ENCODE results near the gene TRPM4. TPM values are rescaled to one million over a fixed set of nuclear protein-coding genes. Genes with fewer than 3 reads are reported as not detected.
"Not testable (repeated sequence)": the region's sequence is repeated elsewhere in the genome, so short reads cannot be mapped to it uniquely, and the experiment has no call there.

Gene TRPM4
- total RNA-seq, 2 experiments from 2014 or later, result 0.22 to 0.62 TPM

- intact Hi-C loops (cut with micrococcal nuclease), result no loop called here
- Mint-ChIP-seq H3K27me3 (ENCODE audit: low read depth) (peaks cover 5% of the 10 kb centered on the region), H3K4me1 (ENCODE audit: low read depth) (no peaks in the 10 kb centered on the region), H3K9me3 (peaks cover 7% of the 10 kb centered on the region), H3K27ac (no peak overlapping the region), H3K4me3 (no peak overlapping the region), H3K36me3 (ENCODE audit: low read depth) (no peaks in the 10 kb centered on the region)
- CTCF ChIA-PET, result no interaction called here
- no peak for DNase-seq
Measured at GRCh38 chr19:49182848-49183375, 25.3 kb downstream of the TRPM4 start.

GRCh38 chr19:49186108-49186507 is 28.5 kb downstream of the TRPM4 start:
- no peak for DNase-seq
- CTCF ChIA-PET, result interaction anchor here (3.0 kb wide), 1 partner anchor 13 kb away, joined by 18 read pairs; no protein-coding TSS in a partner anchor
- intact Hi-C loops (cut with micrococcal nuclease), result no loop called here
- Mint-ChIP-seq H3K27me3 (ENCODE audit: low read depth) (peaks cover 5% of the 10 kb centered on the region), H3K4me3 (no peak overlapping the region), H3K27ac (no peak overlapping the region), H3K36me3 (ENCODE audit: low read depth) (no peaks in the 10 kb centered on the region), H3K4me1 (ENCODE audit: low read depth) (peaks cover 9% of the 10 kb centered on the region), H3K9me3 (peaks cover 7% of the 10 kb centered on the region)

- DNase-seq, result no peak
- CTCF ChIA-PET, result interaction anchor here (0.8 kb wide), 1 partner anchor 189 kb away, joined by 3 read pairs; no protein-coding TSS in a partner anchor
- intact Hi-C loops (cut with micrococcal nuclease), result no loop called here
- Mint-ChIP-seq H3K9me3 (peaks cover 7% of the 10 kb centered on the region), H3K4me1 (ENCODE audit: low read depth) (peaks cover 9% of the 10 kb centered on the region), H3K4me3 (no peak overlapping the region), H3K27me3 (ENCODE audit: low read depth) (peaks cover 5% of the 10 kb centered on the region), H3K36me3 (ENCODE audit: low read depth) (no peaks in the 10 kb centered on the region), H3K27ac (no peak overlapping the region)
Measured at GRCh38 chr19:49188626-49189200, 31.1 kb downstream of the TRPM4 start.

- Mint-ChIP-seq H3K4me3 (no peak overlapping the region), H3K27me3 (ENCODE audit: low read depth) (peaks cover 5% of the 10 kb centered on the region), H3K36me3 (ENCODE audit: low read depth) (no peaks in the 10 kb centered on the region), H3K27ac (no peak overlapping the region), H3K4me1 (ENCODE audit: low read depth) (peaks cover 9% of the 10 kb centered on the region), H3K9me3 (peaks cover 3% of the 10 kb centered on the region)
- intact Hi-C loops (cut with micrococcal nuclease), result no loop called here
- CTCF ChIA-PET, result interaction anchor here (0.8 kb wide), 1 partner anchor 189 kb away, joined by 3 read pairs; no protein-coding TSS in a partner anchor
- no peak for DNase-seq
Measured at GRCh38 chr19:49189259-49189658, 31.7 kb downstream of the TRPM4 start.

- Mint-ChIP-seq H3K27me3 (ENCODE audit: low read depth) (peaks cover 5% of the 10 kb centered on the region), H3K36me3 (ENCODE audit: low read depth) (no peaks in the 10 kb centered on the region), H3K4me1 (ENCODE audit: low read depth) (peaks cover 9% of the 10 kb centered on the region), H3K9me3 (no peaks in the 10 kb centered on the region), H3K27ac (no peak overlapping the region), H3K4me3 (no peak overlapping the region)
- intact Hi-C loops (cut with micrococcal nuclease), result loop anchor here (10.0 kb wide), 1 partner anchor 196 kb away; the partner anchor contains the start of genes GYS1 and RUVBL2
- no peak for DNase-seq
- CTCF ChIA-PET, result no interaction called here
Measured at GRCh38 chr19:49190781-49191180, 33.2 kb downstream of the TRPM4 start.

GRCh38 chr19:49193822-49194394 is 36.3 kb downstream of the TRPM4 start:
- no peak overlapping the region for H3K27ac Mint-ChIP-seq
- H3K4me3 Mint-ChIP-seq, result no peak overlapping the region
- no peaks in the 10 kb centered on the region for H3K27me3 Mint-ChIP-seq (ENCODE audit: low read depth)
- no peaks in the 10 kb centered on the region for H3K9me3 Mint-ChIP-seq
- H3K36me3 Mint-ChIP-seq (ENCODE audit: low read depth), result no peaks in the 10 kb centered on the region
- H3K4me1 Mint-ChIP-seq (ENCODE audit: low read depth), result peaks cover 8% of the 10 kb centered on the region
- no peak for DNase-seq
- intact Hi-C loops (cut with micrococcal nuclease), result loop anchor here (10.0 kb wide), 1 partner anchor 199 kb away; the partner anchor contains the start of genes GYS1 and RUVBL2
- CTCF ChIA-PET, result no interaction called here

GRCh38 chr19:49194408-49194807 is 36.8 kb downstream of the TRPM4 start:
- H3K27ac Mint-ChIP-seq, result no peak overlapping the region
- CTCF ChIA-PET, result no interaction called here
- no peaks in the 10 kb centered on the region for H3K9me3 Mint-ChIP-seq
- intact Hi-C loops (cut with micrococcal nuclease), result loop anchor here (10.0 kb wide), 1 partner anchor 200 kb away; the partner anchor contains the start of genes GYS1 and RUVBL2
- H3K36me3 Mint-ChIP-seq (ENCODE audit: low read depth), result no peaks in the 10 kb centered on the region
- no peaks in the 10 kb centered on the region for H3K27me3 Mint-ChIP-seq (ENCODE audit: low read depth)
- DNase-seq, result no peak
- peaks cover 6% of the 10 kb centered on the region for H3K4me1 Mint-ChIP-seq (ENCODE audit: low read depth)
- no peak overlapping the region for H3K4me3 Mint-ChIP-seq

- no peaks in the 10 kb centered on the region for H3K27me3 Mint-ChIP-seq (ENCODE audit: low read depth)
- H3K9me3 Mint-ChIP-seq, result no peaks in the 10 kb centered on the region
- intact Hi-C loops (cut with micrococcal nuclease), result loop anchor here (10.0 kb wide), 1 partner anchor 202 kb away; the partner anchor contains the start of genes GYS1 and RUVBL2
- H3K36me3 Mint-ChIP-seq (ENCODE audit: low read depth), result no peaks in the 10 kb centered on the region
- DNase-seq, result no peak
- CTCF ChIA-PET, result interaction anchor here (1.0 to 2.2 kb wide), 3 partner anchors 27 to 51 kb away, joined by 3 to 7 read pairs (median 3); no protein-coding TSS in a partner anchor
- no peak overlapping the region for H3K27ac Mint-ChIP-seq
- H3K4me1 Mint-ChIP-seq (ENCODE audit: low read depth), result peaks cover 2% of the 10 kb centered on the region
- no peak overlapping the region for H3K4me3 Mint-ChIP-seq
Measured at GRCh38 chr19:49196527-49197240, 39.1 kb downstream of the TRPM4 start.

- no peaks in the 10 kb centered on the region for H3K36me3 Mint-ChIP-seq (ENCODE audit: low read depth)
- no peak for DNase-seq
- H3K4me3 Mint-ChIP-seq, result no peak overlapping the region
- no peak overlapping the region for H3K27ac Mint-ChIP-seq
- intact Hi-C loops (cut with micrococcal nuclease), result no loop called here
- no peaks in the 10 kb centered on the region for H3K27me3 Mint-ChIP-seq (ENCODE audit: low read depth)
- H3K4me1 Mint-ChIP-seq (ENCODE audit: low read depth), result peaks cover 2% of the 10 kb centered on the region
- H3K9me3 Mint-ChIP-seq, result no peaks in the 10 kb centered on the region
- CTCF ChIA-PET, result interaction anchor here (0.6 to 2.0 kb wide), 3 partner anchors 8 to 200 kb away, joined by 3 to 16 read pairs (median 3); no protein-coding TSS in a partner anchor
Measured at GRCh38 chr19:49200238-49200862, 42.8 kb downstream of the TRPM4 start.

- no peak overlapping the region for H3K27ac Mint-ChIP-seq
- CTCF ChIA-PET, result no interaction called here
- no peaks in the 10 kb centered on the region for H3K36me3 Mint-ChIP-seq (ENCODE audit: low read depth)
- H3K27me3 Mint-ChIP-seq (ENCODE audit: low read depth), result no peaks in the 10 kb centered on the region
- H3K9me3 Mint-ChIP-seq, result no peaks in the 10 kb centered on the region
- H3K4me3 Mint-ChIP-seq, result no peak overlapping the region
- intact Hi-C loops (cut with micrococcal nuclease), result no loop called here
- DNase-seq, result no peak
- H3K4me1 Mint-ChIP-seq (ENCODE audit: low read depth), result peaks cover 2% of the 10 kb centered on the region
Measured at GRCh38 chr19:49201042-49201441, 43.5 kb downstream of the TRPM4 start.

- Mint-ChIP-seq H3K27me3 (ENCODE audit: low read depth) (no peaks in the 10 kb centered on the region), H3K4me3 (no peak overlapping the region), H3K4me1 (ENCODE audit: low read depth) (no peaks in the 10 kb centered on the region), H3K27ac (no peak overlapping the region), H3K9me3 (no peaks in the 10 kb centered on the region), H3K36me3 (ENCODE audit: low read depth) (no peaks in the 10 kb centered on the region)
- no peak for DNase-seq
- CTCF ChIA-PET, result interaction anchor here (0.7 to 1.5 kb wide), 2 partner anchors 69 to 96 kb away, joined by 3 to 5 read pairs; no protein-coding TSS in a partner anchor
- intact Hi-C loops (cut with micrococcal nuclease), result no loop called here
Measured at GRCh38 chr19:49205114-49205513, 47.5 kb downstream of the TRPM4 start.

- H3K27ac Mint-ChIP-seq; H3K27me3 Mint-ChIP-seq (ENCODE audit: low read depth); DNase-seq; H3K4me1 Mint-ChIP-seq (ENCODE audit: low read depth); H3K9me3 Mint-ChIP-seq; H3K36me3 Mint-ChIP-seq (ENCODE audit: low read depth); intact Hi-C loops (cut with micrococcal nuclease); H3K4me3 Mint-ChIP-seq: not testable (repeated sequence)
- CTCF ChIA-PET, result interaction anchor here (2.4 kb wide), 1 partner anchor 10 kb away, joined by 16 read pairs; no protein-coding TSS in a partner anchor
Measured at GRCh38 chr19:49209502-49209901, 51.9 kb downstream of the TRPM4 start.

Measured in activated naive CD4-positive, alpha-beta T cell treated with anti-CD3 and anti-CD28 coated beads for 36 hours (primary cell).